Measurements from ENCODE around the gene ZSCAN22.
"Not testable (repeated sequence)": the region's sequence is repeated elsewhere in the genome, so short reads cannot be mapped to it uniquely, and the experiment has no call there.

DNA sequence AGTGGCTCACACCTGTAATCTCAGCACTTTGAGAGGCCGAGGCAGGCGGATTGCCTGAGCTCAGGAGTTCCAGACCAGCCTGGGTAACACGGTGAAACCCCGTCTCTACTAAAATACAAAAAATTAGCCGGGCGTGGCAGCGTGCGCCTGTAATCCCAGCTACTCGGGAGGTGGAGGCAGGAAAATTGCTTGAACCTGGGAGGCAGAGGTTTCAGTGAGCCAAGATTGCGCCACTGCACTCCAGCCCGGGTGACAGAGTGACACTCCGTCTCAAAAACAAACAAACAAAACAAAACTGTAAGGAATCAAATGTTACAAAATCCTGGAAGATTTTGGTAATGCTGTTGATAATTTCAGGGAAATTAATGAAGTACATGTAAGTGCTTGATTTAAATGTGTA lies 21.3 kb downstream of the ZSCAN22 start:
- TF ChIP-seq, protein P1, sequence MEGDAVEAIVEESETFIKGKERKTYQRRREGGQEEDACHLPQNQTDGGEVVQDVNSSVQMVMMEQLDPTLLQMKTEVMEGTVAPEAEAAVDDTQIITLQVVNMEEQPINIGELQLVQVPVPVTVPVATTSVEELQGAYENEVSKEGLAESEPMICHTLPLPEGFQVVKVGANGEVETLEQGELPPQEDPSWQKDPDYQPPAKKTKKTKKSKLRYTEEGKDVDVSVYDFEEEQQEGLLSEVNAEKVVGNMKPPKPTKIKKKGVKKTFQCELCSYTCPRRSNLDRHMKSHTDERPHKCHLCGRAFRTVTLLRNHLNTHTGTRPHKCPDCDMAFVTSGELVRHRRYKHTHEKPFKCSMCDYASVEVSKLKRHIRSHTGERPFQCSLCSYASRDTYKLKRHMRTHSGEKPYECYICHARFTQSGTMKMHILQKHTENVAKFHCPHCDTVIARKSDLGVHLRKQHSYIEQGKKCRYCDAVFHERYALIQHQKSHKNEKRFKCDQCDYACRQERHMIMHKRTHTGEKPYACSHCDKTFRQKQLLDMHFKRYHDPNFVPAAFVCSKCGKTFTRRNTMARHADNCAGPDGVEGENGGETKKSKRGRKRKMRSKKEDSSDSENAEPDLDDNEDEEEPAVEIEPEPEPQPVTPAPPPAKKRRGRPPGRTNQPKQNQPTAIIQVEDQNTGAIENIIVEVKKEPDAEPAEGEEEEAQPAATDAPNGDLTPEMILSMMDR (IDR thresholded peaks at IDR 0.05) = not testable (repeated sequence)
- TF ChIP-seq POLR2A, POLR2AphosphoS5 (IDR thresholded peaks at IDR 0.05): not testable (repeated sequence)
